Activated CD8-positive, alpha-beta memory T cell treated with anti-CD3 and anti-CD28 coated beads for 48 hours (primary cell): ENCODE measurements around the gene AKAP12.

ENCODE experiments used
- DNase-seq, 3 experiments: peaks; one replicate each; pipeline ENCODE4 v3.0.0-alpha.2; 2020; ENCODE audit warnings: low read depth in 2 of 3, low spot score in 2 of 3

Gene AKAP12

GRCh38 chr6:151279891-151280290, 40.1 kb downstream of the AKAP12 start:
- DNase-seq: no peak

- DNase-seq: no peak
These were observed 41.1 kb downstream of the AKAP12 start for GRCh38 chr6:151280859-151281258.

- DNase-seq: no peak
These were observed 44.2 kb downstream of the AKAP12 start for GRCh38 chr6:151284012-151284411.

- DNase-seq: no peak
These were observed 44.8 kb downstream of the AKAP12 start for GRCh38 chr6:151284548-151285017.

GRCh38 chr6:151285122-151285521, 45.4 kb downstream of the AKAP12 start:
- no peak for DNase-seq

- no peak for DNase-seq
These were observed 46.4 kb downstream of the AKAP12 start for GRCh38 chr6:151286214-151286613.

- DNase-seq: no peak
These were observed 49.1 kb downstream of the AKAP12 start for GRCh38 chr6:151288712-151289398.

- DNase-seq: no peak
These were observed 49.7 kb downstream of the AKAP12 start for GRCh38 chr6:151289399-151290007.

- DNase-seq: no peak
These were observed 51.3 kb downstream of the AKAP12 start for GRCh38 chr6:151290877-151291721.

GRCh38 chr6:151291722-151292059, 51.9 kb downstream of the AKAP12 start:
- DNase-seq: no peak

GRCh38 chr6:151292974-151293687, 53.4 kb downstream of the AKAP12 start:
- DNase-seq: no peak

- DNase-seq: no peak
These were observed 53.9 kb downstream of the AKAP12 start for GRCh38 chr6:151293688-151294016.

- no peak for DNase-seq
These were observed 54.9 kb downstream of the AKAP12 start for GRCh38 chr6:151294561-151295101.

- DNase-seq: no peak
These were observed 58.1 kb downstream of the AKAP12 start for GRCh38 chr6:151297886-151298285.

- no peak for DNase-seq
These were observed 59.2 kb downstream of the AKAP12 start for GRCh38 chr6:151299011-151299410.

GRCh38 chr6:151300267-151300991, 60.7 kb downstream of the AKAP12 start:
- no peak for DNase-seq

- DNase-seq: no peak
These were observed 61.8 kb downstream of the AKAP12 start for GRCh38 chr6:151301547-151301946.

GRCh38 chr6:151303231-151303630, 63.5 kb downstream of the AKAP12 start:
- no peak for DNase-seq

- no peak for DNase-seq
These were observed 66.6 kb downstream of the AKAP12 start for GRCh38 chr6:151306269-151306783.

GRCh38 chr6:151307501-151307900, 67.7 kb downstream of the AKAP12 start:
- no peak for DNase-seq
